Colonic mucosa (tissue), 4 donors: ENCODE data around the gene CCDC60. TPM values are rescaled to one million over a fixed set of nuclear protein-coding genes. Genes with fewer than 3 reads are reported as not detected.

ENCODE experiments used
- DNase-seq: peaks from one replicate; pipeline ENCODE4 v3.0.0-alpha.2; 2020
- H3K27ac ChIP-seq: fragments of 200-600 bp; one replicate; pipeline ENCODE4 v1.8.0; 2021
- H3K27me3 ChIP-seq: fragments of 200-600 bp; one replicate; pipeline ENCODE4 v1.8.0; 2021
- H3K36me3 ChIP-seq: fragments of 200-600 bp; one replicate; pipeline ENCODE4 v1.8.0; 2021
- H3K4me1 ChIP-seq: fragments of 200-600 bp; one replicate; pipeline ENCODE4 v1.8.0; 2021; ENCODE audit warnings: mild to moderate bottlenecking
- H3K4me3 ChIP-seq: fragments of 200-600 bp; one replicate; pipeline ENCODE4 v1.8.0; 2021
- H3K9ac ChIP-seq, 2 donors: one replicate each; pipeline ENCODE4 v1.7.0; 2013; ENCODE audit warnings: control low read depth in 2 of 2, low read depth in 2 of 2, low read length in 2 of 2
- H3K9me3 ChIP-seq: fragments of 200-600 bp; one replicate; pipeline ENCODE4 v1.8.0; 2021
- CTCF ChIP-seq: fragments of 200-600 bp; IDR thresholded peaks from one replicate; pipeline ENCODE4 v1.8.0; 2022; ENCODE audit warnings: antibody characterized with exemption, mild to moderate bottlenecking
- intact Hi-C: fragments of 100-400 bp; cut with DNase I; formaldehyde crosslinking; loops from one replicate; pipeline ENCODE4 v1.14.1; 2022
- total RNA-seq, 2 donors: library from RNA; stranded (reverse); fragmentation: NEBNext Ultra II Directional in 1 of 2; extraction: Animal tissue kit (Norgen Biotek cat#: 25700) in 1 of 2; gene quantifications; one replicate each; pipeline ENCODE4 v1.2.1, GENCODE V29; 2021
- donor health status: healthy.
- donor health status: DM: no; HTN: no; CAD: no.
- donor health status: DM: no; HTN: no; CAD: no.

Gene CCDC60
- total RNA-seq, 2 donors from 2014 or later, result 1.3 to 2.3 TPM

DNA sequence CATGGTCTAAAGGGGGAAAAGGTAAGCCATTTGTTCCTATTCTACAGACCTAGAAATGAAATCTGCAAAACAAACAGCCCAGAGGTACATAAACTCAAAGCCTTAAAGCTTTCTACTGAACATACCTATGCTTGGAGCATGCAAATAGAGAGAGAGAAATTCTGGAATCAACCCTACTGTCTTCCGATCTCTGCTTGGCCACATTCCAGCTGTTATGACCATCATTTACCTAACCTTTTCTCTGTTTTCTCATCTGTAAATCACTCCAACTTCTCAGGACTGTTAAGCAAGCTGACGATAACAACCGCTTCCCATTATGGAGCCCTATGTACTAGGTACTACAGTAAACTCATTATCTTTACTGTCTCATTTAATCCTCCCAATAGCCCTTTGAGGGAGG is 126.3 kb downstream of the CCDC60 start:
- intact Hi-C loops, result no loop called here

DNA sequence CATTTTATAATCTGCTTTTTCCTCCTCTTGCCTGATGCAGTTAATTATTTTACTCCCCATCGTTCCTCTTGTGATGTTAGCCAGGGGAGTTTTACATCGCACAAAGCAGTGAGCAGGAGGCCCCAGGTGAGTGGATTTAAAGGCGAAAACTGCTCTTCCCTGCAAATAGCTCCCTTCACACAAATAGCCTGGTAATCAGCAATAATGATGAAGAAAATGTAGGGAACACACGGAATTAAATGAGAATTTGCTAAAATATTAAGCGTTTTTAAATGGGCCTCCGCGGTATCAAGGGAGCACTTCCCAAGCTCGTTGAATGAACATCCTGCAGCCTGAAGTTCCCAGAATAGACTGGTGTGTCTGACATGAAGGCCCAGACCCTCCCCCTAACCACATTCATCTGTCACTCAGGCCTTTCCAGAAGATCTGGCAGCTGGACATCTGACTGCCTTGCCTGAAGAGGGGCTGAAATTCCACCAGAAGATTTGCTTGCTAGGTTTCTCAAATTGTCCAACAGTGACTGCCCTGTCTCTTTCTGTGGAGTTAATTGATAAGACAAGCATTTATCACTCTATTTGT is 127.2 kb downstream of the CCDC60 start:
- Histone ChIP-seq H3K27me3 (no peaks in the 10 kb centered on the region), H3K9me3 (no peaks in the 10 kb centered on the region), H3K9ac (no peak overlapping the region), H3K4me3 (no peak overlapping the region), H3K4me1 (no peaks in the 10 kb centered on the region), H3K27ac (no peak overlapping the region), H3K36me3 (no peaks in the 10 kb centered on the region)
- TF ChIP-seq CTCF, result no peak
- no peak for DNase-seq
- intact Hi-C loops, result no loop called here

More for the DNA sequence above, 126.3 kb downstream of the CCDC60 start:
- Histone ChIP-seq H3K36me3 (no peaks in the 10 kb centered on the region), H3K27me3 (no peaks in the 10 kb centered on the region), H3K9me3 (no peaks in the 10 kb centered on the region), H3K9ac (no peak overlapping the region), H3K4me1 (no peaks in the 10 kb centered on the region), H3K27ac (no peak overlapping the region), H3K4me3 (no peak overlapping the region)
- DNase-seq, result no peak
- no peak for TF ChIP-seq CTCF

DNA sequence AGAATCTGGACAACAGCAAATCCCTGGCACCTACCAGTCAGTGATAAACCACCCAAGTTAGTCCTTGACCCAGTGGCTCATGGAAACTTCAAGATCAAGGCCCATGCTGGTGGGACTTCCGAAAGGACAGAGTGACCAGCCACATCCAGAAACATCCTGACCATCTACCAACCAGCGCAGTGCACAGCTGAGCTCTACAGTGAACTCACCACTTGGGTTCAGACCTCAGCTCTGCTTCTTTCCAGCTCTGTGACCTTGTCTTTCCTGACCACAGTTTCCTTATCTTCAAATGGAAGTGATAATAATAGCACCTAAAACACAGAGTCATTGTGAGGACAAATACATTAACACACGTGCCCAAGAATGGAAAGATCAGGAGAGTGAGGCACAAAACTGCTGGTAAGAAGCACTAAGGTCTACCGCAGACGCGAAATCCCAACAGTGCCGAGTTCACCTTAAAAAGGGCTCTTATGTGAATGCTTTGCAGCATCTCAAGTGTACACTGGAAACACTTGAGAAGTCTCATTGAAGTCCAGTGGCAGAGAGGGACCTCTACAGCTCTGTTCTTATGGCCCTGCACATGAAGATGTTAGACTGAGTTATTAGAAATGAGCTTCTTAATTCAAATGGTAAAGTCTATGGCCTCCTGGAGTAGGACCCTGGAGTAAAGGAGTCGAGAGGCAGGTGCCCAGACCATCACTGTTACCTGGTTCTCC is 128.8 kb downstream of the CCDC60 start:
- no peaks in the 10 kb centered on the region for H3K27me3 ChIP-seq
- no peak overlapping the region for H3K27ac ChIP-seq
- H3K4me1 ChIP-seq, result no peaks in the 10 kb centered on the region
- no peak for DNase-seq
- intact Hi-C loops, result no loop called here
- no peaks in the 10 kb centered on the region for H3K9me3 ChIP-seq
- H3K36me3 ChIP-seq, result no peaks in the 10 kb centered on the region
- no peak overlapping the region for H3K9ac ChIP-seq
- H3K4me3 ChIP-seq, result no peak overlapping the region
- TF ChIP-seq CTCF, result no peak

DNA sequence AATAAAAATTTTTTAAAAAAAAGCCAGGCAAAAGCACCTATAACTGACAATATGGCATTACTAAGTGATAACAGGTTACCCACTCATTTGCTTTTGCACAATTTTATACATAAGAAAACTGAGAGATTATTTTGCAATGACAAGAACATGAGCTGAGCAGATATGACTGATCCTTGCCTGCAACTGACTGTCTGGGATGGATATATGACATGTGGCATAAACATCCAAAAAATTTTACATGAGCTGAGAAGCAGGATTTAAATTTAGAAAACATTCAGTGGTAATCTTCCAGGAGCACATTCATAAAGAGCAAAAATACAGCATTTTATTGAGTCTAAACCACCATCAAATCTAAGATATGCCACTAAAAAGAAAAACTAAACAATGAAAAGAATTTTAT is 133.8 kb downstream of the CCDC60 start:
- no peaks in the 10 kb centered on the region for H3K4me1 ChIP-seq
- no peaks in the 10 kb centered on the region for H3K9me3 ChIP-seq
- DNase-seq, result no peak
- no peaks in the 10 kb centered on the region for H3K36me3 ChIP-seq
- no peaks in the 10 kb centered on the region for H3K27me3 ChIP-seq
- H3K9ac ChIP-seq, result no peak overlapping the region
- intact Hi-C loops, result no loop called here
- no peak overlapping the region for H3K27ac ChIP-seq
- no peak for TF ChIP-seq CTCF
- no peak overlapping the region for H3K4me3 ChIP-seq

- Histone ChIP-seq H3K9ac (no peak overlapping the region), H3K9me3 (no peaks in the 10 kb centered on the region), H3K4me1 (no peaks in the 10 kb centered on the region), H3K27ac (no peak overlapping the region), H3K27me3 (no peaks in the 10 kb centered on the region), H3K4me3 (no peak overlapping the region), H3K36me3 (no peaks in the 10 kb centered on the region)
- TF ChIP-seq CTCF, result no peak
- DNase-seq, result no peak
- intact Hi-C loops, result no loop called here
These were observed 141.1 kb downstream of the CCDC60 start for GRCh38 chr12:119475650-119476049.
